Loucy (cell line): ENCODE results near the gene CPSF7.

Experiments
- H2AFZ ChIP-seq: fragments of 200-600 bp; sonication (generic); 2 replicates; pipeline ENCODE4 v1.6.0; 2016; ENCODE audit warnings: antibody characterized with exemption, mild to moderate bottlenecking, low read length, moderate library complexity
- H3F3A ChIP-seq: fragments of 200-600 bp; 2 replicates; pipeline ENCODE4 v1.6.0; 2016; ENCODE audit warnings: antibody characterized with exemption, low read depth, mild to moderate bottlenecking
- H3K27me3 ChIP-seq: fragments of 200-600 bp; sonication (generic); 2 replicates; pipeline ENCODE4 v1.6.1; 2014; ENCODE audit warnings: low read length, mild to moderate bottlenecking; ENCODE audit not compliant: insufficient read depth, poor library complexity, severe bottlenecking
- H3K36me3 ChIP-seq: fragments of 200-600 bp; sonication (generic); 2 replicates; pipeline ENCODE4 v1.6.1; 2016; ENCODE audit warnings: low read length; ENCODE audit not compliant: insufficient read depth
- H3K4me1 ChIP-seq: fragments of 200-600 bp; sonication (generic); 2 replicates; pipeline ENCODE4 v1.5.1; 2014; ENCODE audit warnings: low read length, mild to moderate bottlenecking; ENCODE audit not compliant: insufficient read depth, poor library complexity, severe bottlenecking
- H3K4me2 ChIP-seq: fragments of 200-600 bp; sonication (generic); 2 replicates; pipeline ENCODE4 v1.6.0; 2014; ENCODE audit warnings: antibody characterized with exemption, low read length, low read depth, mild to moderate bottlenecking; ENCODE audit not compliant: poor library complexity, severe bottlenecking
- H3K4me3 ChIP-seq: fragments of 200-600 bp; sonication (generic); 2 replicates; pipeline ENCODE4 v1.5.1; 2014; ENCODE audit warnings: low read length, mild to moderate bottlenecking, mixed read lengths; ENCODE audit not compliant: poor library complexity, severe bottlenecking
- H3K79me2 ChIP-seq: fragments of 200-600 bp; sonication (generic); 2 replicates; pipeline ENCODE4 v1.6.1; 2014; ENCODE audit warnings: low read length; ENCODE audit not compliant: insufficient read depth
- H3K9ac ChIP-seq: fragments of 200-600 bp; sonication (generic); 2 replicates; pipeline ENCODE4 v1.6.0; 2014; ENCODE audit warnings: mild to moderate bottlenecking, low read depth, low read length, moderate library complexity; ENCODE audit not compliant: poor library complexity, severe bottlenecking
- H3K9me2 ChIP-seq: fragments of 200-600 bp; sonication (generic); replicated peaks from 2 replicates; pipeline ENCODE4 v1.6.1; 2016; ENCODE audit warnings: low read depth, low read length, mixed read lengths
- H3K9me3 ChIP-seq: fragments of 200-600 bp; sonication (generic); 2 replicates; pipeline ENCODE4 v1.6.1; 2014; ENCODE audit warnings: mild to moderate bottlenecking, antibody characterized with exemption, low read length, low read depth; ENCODE audit not compliant: insufficient read depth
- H4K20me1 ChIP-seq: fragments of 200-600 bp; sonication (generic); 2 replicates; pipeline ENCODE4 v1.6.0; 2014; ENCODE audit warnings: antibody characterized with exemption, low read length, mild to moderate bottlenecking; ENCODE audit not compliant: insufficient read depth, poor library complexity, severe bottlenecking
- EZH2phosphoT487 ChIP-seq: fragments of 200-600 bp; IDR thresholded peaks from 2 replicates; pipeline ENCODE4 v1.6.1; 2018; ENCODE audit warnings: antibody characterized with exemption, mild to moderate bottlenecking, moderate library complexity, borderline replicate concordance
- TF ChIP-seq, protein P1 (sequence below): fragments of 200-600 bp; sonication (generic); conservative IDR thresholded peaks from 2 replicates; pipeline ENCODE4 v1.5.1; 2014; ENCODE audit warnings: mild to moderate bottlenecking, antibody characterized with exemption, low read length

The CPSF7 gene

DNA sequence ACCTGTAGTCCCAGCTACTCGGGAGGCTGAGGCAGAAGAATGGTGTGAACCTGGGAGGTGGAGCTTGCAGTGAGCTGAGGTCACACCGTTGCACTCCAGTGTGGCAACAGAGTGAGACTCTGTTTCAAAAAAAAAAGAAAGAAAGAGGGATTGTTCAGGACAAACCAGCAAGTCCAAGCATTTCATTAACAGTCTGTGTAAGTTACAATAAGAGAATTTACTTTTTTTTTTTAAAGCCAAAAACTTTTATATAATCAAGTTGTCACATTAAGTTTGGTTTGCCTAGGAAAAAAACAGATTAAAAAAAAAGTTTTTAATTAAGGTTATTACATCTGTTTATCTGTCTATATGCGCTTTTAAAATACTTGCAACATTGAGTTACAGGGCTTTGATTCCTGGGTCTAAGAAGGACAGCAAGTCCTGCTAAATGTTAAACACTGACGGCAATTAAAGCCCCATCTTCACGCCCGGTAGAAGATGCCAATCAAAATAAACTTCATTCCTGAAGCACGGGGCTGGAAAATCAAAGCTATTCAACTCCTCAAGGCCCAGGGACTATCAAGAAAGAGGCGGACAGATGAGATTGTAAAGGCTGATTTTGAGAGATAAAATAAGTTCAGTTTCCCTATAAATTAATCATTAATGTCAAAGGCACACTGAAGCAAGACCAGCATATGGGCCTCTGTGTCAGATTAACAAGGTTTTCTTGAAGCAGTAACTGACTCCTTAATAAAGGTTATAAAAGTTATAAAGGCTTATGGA, 56.9 kb downstream of the CPSF7 start:
- Histone ChIP-seq H4K20me1 (no peaks in the 10 kb centered on the region), H3K4me1 (no peaks in the 10 kb centered on the region), H3K9me3 (no peaks in the 10 kb centered on the region), H3K79me2 (no peaks in the 10 kb centered on the region), H3K9ac (no peak overlapping the region), H3F3A (no peaks in the 10 kb centered on the region), H3K4me3 (no peak overlapping the region), H3K36me3 (peaks cover 20% of the 10 kb centered on the region; the same call in 1 of the 2 replicates), H3K9me2 (no peaks in the 10 kb centered on the region), H3K4me2 (no peak overlapping the region), H2AFZ (no peak overlapping the region), H3K27me3 (no peaks in the 10 kb centered on the region)
- TF ChIP-seq, protein P1, sequence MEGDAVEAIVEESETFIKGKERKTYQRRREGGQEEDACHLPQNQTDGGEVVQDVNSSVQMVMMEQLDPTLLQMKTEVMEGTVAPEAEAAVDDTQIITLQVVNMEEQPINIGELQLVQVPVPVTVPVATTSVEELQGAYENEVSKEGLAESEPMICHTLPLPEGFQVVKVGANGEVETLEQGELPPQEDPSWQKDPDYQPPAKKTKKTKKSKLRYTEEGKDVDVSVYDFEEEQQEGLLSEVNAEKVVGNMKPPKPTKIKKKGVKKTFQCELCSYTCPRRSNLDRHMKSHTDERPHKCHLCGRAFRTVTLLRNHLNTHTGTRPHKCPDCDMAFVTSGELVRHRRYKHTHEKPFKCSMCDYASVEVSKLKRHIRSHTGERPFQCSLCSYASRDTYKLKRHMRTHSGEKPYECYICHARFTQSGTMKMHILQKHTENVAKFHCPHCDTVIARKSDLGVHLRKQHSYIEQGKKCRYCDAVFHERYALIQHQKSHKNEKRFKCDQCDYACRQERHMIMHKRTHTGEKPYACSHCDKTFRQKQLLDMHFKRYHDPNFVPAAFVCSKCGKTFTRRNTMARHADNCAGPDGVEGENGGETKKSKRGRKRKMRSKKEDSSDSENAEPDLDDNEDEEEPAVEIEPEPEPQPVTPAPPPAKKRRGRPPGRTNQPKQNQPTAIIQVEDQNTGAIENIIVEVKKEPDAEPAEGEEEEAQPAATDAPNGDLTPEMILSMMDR: no peak
- TF ChIP-seq EZH2phosphoT487: no peak

DNA sequence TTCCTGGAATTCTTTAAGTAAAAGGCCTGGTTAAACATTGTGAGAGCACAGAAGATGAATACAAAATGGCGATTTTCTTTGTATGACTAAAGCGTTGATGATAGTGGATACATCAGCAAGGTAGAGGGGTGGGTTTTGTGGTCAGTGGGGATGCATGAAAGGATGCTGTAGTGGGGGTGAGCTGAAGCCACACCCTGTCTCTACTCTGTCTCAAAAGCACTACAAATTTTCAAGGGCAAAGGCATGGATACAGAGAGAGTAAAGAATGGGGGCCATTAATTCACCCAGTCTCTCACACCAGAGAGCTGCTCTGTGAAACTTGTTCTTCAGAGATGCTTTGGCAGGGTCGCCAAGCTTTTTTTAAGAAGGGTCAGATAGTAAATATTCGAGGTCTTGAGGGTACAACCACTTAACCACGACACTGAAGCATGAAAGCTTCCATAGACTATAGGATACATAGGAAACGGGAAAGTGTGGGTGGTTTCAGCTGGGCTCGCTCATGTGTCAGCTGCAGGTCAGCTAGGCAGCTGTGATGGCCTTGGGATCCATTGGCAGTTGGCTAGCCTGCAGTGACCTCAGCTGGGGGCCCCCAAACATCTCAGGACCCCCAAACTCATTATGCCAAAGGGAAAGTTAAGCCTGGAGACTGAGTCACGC, 59.3 kb downstream of the CPSF7 start:
- Histone ChIP-seq H3K9me2 (no peaks in the 10 kb centered on the region), H3K9me3 (no peaks in the 10 kb centered on the region), H4K20me1 (no peaks in the 10 kb centered on the region), H3K4me2 (no peak overlapping the region), H3K27me3 (no peaks in the 10 kb centered on the region), H3K79me2 (peaks cover 5% of the 10 kb centered on the region; the same call in 1 of the 2 replicates), H3F3A (no peaks in the 10 kb centered on the region), H3K36me3 (peaks cover 42% of the 10 kb centered on the region), H3K4me1 (no peaks in the 10 kb centered on the region), H3K9ac (no peak overlapping the region), H2AFZ (no peak overlapping the region), H3K4me3 (no peak overlapping the region)
- no peak for TF ChIP-seq EZH2phosphoT487
- TF ChIP-seq, protein P1: no peak

DNA sequence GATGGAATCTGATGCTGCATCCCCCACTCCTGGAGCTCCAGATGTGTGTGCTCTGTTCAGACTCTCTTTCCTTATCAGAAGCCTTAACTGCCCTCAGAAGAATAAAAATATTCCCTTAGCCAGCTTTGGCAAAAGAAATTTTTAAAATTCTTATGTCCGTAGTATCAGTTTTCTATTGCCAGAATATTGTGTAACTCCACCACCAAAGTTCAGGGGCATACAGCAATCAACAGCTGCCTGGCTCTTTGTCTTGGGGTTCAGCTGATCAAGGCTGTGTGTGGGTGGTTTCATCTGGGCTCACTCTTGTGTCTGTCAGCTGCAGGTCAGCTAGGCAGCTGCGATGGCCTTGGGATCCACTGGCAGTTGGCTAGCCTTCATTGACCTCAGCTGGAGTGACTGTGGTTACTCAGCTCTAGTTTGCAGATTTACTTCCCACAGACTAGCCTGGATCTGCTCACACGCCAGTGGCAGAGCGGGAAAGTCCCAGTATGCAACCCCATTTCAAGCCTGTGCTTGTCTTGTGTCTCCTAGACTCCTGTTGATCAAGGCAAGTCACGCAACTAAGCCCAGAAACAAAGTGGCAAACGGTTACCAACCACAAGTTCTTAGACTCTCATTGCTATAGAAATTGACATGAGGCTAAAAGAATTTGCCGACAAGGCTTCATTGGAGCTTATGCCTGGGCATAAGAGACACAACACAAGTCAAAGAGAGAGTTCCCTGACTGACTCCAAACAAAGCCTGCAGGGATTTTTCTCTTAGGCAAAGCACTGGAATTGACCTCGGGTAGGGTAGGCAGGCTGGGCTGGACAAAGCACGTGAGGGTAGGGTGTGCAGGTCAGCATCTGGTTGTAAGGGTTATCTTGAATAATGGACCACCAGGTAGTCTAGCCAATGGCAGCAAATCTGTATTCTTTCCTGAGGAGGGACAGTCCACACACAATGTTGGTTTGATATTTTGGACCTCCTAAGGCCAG, 60.1 kb downstream of the CPSF7 start:
- Histone ChIP-seq H3K79me2 (peaks cover 5% of the 10 kb centered on the region; the same call in 1 of the 2 replicates), H3K9ac (no peak overlapping the region), H3K9me3 (no peaks in the 10 kb centered on the region), H2AFZ (no peak overlapping the region), H3K9me2 (no peaks in the 10 kb centered on the region), H3K4me3 (no peak overlapping the region), H3K27me3 (no peaks in the 10 kb centered on the region), H3K36me3 (peaks cover 45% of the 10 kb centered on the region), H3K4me1 (no peaks in the 10 kb centered on the region), H3F3A (no peaks in the 10 kb centered on the region), H3K4me2 (no peak overlapping the region), H4K20me1 (no peaks in the 10 kb centered on the region)
- no peak for TF ChIP-seq EZH2phosphoT487
- TF ChIP-seq, protein P1: no peak
